Superior temporal gyrus (tissue), 1 donor: ENCODE results near the gene CSF2.

Source experiments
- DNase-seq: peaks from one replicate; pipeline ENCODE4 v3.0.0-alpha.2; 2016; ENCODE audit errors: extremely low spot score

Gene CSF2

GRCh38 chr5:132067941-132068808, 5.4 kb upstream of the CSF2 start:
- no peak for DNase-seq

DNA sequence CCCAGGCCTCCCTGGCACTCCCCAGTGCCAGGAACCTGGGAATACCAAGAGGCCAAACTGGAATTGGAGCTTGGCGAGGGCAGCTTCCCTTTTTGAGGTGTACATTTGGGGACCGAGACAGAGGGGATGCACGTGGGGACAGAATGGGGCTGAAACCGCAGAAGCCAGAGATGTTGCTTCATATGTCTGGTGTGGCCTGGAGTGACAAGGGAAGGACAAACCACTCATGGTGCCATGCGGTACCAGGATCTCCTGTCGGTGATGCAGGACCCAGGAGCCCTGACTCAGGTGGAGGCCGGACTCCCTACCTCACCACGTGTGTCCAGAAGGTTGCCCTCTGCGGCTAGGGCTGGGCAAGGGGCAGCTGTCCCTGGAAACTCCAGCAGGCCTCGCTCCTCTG, 4.0 kb upstream of the CSF2 start:
- no peak for DNase-seq

DNA sequence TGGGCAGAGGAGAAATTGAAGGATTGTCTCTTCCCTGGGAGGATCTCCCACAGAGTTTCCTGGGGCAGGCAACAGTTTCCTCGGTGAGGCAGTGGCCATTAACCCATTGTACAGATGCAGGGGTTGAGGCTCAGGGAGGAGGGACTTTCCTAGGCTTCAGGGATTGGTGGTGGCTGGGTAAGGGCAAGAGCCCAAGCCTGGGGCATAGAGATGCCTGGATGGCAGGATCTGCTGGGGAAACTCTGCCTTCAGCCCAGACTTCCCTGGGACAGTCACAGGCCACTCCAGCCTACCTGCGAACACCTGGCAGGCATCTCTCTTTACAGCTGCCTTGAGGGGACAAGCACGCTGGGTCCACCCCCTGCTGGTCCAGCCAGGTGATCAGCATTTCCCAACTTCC, 3.6 kb upstream of the CSF2 start:
- DNase-seq, result no peak

- no peak for DNase-seq
Measured at GRCh38 chr5:132070460-132071337, 2.9 kb upstream of the CSF2 start.

DNA sequence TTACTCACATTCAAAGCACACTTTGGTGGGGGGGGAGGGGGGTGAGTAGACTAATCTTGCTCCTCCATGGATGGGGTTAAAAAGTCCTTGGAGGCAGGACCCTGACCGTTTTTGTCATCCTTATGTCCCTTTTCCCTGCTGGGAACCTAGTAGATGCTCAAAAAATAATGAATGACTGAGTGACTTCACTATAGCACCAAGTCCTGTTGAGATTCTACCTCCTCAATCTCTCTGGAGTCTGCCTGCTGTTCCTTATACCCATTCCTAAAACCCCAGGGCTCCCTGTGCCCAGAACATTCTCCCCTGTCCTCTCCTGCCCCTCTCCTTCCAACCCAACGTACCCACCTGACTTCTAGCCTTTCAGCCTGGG, 2.3 kb upstream of the CSF2 start:
- DNase-seq, result no peak

DNA sequence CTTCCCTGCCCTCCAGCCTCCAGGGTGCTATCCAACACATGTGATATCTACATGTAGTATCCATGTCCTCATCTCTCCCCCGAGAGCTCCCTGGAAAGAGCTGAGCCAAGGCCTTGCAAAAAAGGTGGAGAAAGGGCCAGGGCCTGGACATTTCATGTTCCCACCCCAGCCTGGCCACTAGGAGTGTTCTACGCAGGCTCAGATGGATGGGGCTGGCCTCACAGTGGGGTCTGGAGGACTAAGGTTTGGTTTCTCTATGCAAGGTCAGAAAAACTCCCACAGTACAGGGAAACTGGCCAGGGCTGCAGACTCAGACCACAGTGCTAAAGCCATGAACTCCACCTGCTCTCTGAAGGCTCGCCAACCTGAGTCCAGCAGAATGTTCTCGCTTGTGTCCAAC, 1.5 kb upstream of the CSF2 start:
- no peak for DNase-seq

- DNase-seq, result no peak
Measured at GRCh38 chr5:132072528-132072927, 1.1 kb upstream of the CSF2 start.

DNA sequence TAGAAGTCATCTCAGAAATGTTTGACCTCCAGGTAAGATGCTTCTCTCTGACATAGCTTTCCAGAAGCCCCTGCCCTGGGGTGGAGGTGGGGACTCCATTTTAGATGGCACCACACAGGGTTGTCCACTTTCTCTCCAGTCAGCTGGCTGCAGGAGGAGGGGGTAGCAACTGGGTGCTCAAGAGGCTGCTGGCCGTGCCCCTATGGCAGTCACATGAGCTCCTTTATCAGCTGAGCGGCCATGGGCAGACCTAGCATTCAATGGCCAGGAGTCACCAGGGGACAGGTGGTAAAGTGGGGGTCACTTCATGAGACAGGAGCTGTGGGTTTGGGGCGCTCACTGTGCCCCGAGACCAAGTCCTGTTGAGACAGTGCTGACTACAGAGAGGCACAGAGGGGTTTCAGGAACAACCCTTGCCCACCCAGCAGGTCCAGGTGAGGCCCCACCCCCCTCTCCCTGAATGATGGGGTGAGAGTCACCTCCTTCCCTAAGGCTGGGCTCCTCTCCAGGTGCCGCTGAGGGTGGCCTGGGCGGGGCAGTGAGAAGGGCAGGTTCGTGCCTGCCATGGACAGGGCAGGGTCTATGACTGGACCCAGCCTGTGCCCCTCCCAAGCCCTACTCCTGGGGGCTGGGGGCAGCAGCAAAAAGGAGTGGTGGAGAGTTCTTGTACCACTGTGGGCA, 642 bp downstream of the CSF2 start:
- DNase-seq, result no peak

GRCh38 chr5:132074772-132075718, 1.5 kb downstream of the CSF2 start:
- DNase-seq, result no peak

GRCh38 chr5:132075719-132076077, 2.1 kb downstream of the CSF2 start:
- DNase-seq, result no peak

- DNase-seq, result no peak
Measured at GRCh38 chr5:132076202-132076830, 2.7 kb downstream of the CSF2 start.

- DNase-seq, result no peak
Measured at GRCh38 chr5:132076983-132077382, 3.4 kb downstream of the CSF2 start.

DNA sequence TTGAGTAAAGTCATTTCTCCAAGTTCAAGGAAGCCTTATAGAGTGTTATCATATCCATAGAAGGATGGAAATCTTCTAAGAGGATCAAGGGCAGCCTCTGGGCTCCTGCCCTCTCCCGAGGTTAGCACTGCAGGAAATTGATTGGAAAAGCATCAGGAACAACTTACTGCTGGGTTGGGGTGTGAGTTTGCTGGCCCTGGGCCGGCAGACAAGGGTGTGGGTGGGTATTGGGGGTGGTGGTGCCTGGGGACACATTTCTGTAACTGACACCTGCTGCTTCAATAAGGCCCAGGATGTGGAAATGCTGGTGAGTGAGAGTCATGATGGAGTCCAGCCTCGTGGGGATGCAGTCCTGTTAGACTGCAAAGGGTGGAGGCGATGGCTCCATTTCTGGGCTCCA, 5.5 kb downstream of the CSF2 start:
- DNase-seq, result no peak

- no peak for DNase-seq
Measured at GRCh38 chr5:132079619-132080018, 6.0 kb downstream of the CSF2 start.

DNA sequence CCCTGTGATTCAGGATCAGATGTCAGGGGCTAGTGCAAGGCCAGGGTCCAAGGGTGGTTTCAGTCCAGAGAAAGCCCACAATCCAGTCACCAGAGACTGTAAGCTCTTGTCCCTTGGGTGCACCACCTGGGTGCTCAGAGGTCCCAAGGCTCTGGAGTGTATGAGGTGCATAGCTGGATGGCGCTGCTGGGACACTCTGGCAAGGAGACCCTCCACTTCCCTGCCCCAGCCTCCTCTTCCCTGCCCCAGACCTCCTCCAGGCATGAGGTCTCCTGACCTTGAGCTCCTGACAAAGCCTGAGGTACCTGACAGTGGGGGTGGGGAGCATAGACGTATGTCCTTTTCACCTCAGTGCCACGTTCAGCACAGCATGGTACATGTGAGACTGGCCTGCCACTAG, 7.0 kb downstream of the CSF2 start:
- DNase-seq, result no peak

GRCh38 chr5:132081458-132081857, 7.9 kb downstream of the CSF2 start:
- DNase-seq, result no peak

DNA sequence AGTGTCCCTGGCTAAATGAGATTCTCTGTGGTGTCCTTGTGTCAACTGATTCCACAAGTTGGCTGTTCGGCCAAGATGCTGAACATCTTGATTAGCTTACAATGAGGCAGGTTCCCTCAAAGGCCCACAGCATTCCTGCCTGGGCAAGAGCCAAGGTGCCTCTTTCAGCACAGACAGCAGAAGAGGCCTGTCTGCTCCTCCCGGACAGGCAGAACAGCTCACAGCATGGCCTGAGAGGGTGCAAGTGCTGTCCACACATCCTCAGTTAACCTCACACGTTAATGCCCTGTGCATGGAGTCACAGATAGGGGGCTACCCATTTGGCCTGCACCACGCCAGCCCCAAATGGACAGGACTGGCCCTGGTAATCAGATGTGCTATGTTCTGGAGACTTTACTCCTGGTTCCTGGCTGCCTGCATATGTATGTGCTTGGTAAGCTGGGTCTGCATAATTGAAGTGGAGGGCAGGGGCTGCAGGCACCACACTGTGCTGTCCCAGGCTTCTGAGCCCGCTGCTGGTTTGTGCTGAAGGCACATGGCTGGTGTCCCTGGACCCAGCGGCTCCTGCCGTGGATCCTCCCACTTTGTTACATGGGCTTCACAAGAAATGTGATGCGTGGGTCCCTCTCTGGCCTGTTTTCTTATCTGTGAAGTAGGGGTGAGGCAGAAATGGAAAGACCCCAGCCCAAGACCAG, 8.9 kb downstream of the CSF2 start:
- no peak for DNase-seq

- DNase-seq, result no peak
Measured at GRCh38 chr5:132083071-132083678, 9.6 kb downstream of the CSF2 start.

GRCh38 chr5:132085686-132086085, 12.1 kb downstream of the CSF2 start:
- no peak for DNase-seq

DNA sequence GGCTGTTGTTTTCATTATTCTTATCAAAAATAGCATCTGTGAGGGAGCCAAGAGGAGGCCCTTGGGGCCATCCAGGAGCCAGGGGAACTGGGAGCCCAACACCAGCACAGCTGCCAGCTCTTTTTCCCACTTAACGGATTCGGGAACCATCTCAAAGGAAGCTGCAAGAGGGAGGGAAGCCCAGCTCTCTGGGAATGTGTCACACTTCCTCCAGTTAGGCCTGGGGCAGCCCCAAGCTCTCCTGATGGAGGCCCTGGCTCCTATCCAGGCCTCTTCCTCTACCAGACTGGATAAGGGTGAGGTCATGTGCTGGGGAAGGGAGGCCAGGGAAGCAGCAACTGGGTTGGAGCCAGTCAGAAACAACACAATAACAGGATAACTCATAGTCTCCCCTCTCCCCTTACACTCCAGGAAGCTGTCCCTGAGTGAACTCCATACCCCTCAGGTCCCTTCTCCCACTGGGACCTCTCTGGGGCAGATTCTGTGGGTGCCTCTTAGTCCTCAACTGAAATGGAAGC, 12.7 kb downstream of the CSF2 start:
- no peak for DNase-seq
